Small intestine (tissue), 7 donors: ENCODE results near the gene SLC7A9. TPM values are rescaled to one million over a fixed set of nuclear protein-coding genes. Genes with fewer than 3 reads are reported as not detected.
"Not testable (repeated sequence)": the region's sequence is repeated elsewhere in the genome, so short reads cannot be mapped to it uniquely, and the experiment has no call there.

Experiments used
- DNase-seq, 2 donors: peaks; one replicate each; pipeline versions ENCODE4 v3.0.0 to v3.0.0-alpha.2; 2013
- FAIRE-seq: peaks from 2 replicates; lab custom pipeline; 2012; peaks lifted over from hg19 to GRCh38; lab: Jason Lieb, UNC
- H3K27ac ChIP-seq, 3 donors: one replicate each; pipeline ENCODE4 v1.5.1; 2013; ENCODE audit warnings: low read length in 2 of 3, mild to moderate bottlenecking in 2 of 3, control low read depth in 1 of 3, inconsistent platforms in 1 of 3, low read depth in 1 of 3, moderate library complexity in 1 of 3
- H3K27me3 ChIP-seq, 3 donors: one replicate each; pipeline ENCODE4 v1.6.1; 2013; ENCODE audit warnings: low read length in 3 of 3, inconsistent platforms in 1 of 3; ENCODE audit not compliant: control insufficient read depth in 3 of 3, insufficient read depth in 3 of 3
- H3K36me3 ChIP-seq, 3 donors: one replicate each; pipeline ENCODE4 v1.6.1; 2013; ENCODE audit warnings: low read length in 3 of 3, inconsistent platforms in 1 of 3, low read depth in 1 of 3, mild to moderate bottlenecking in 1 of 3, moderate library complexity in 1 of 3; ENCODE audit not compliant: control insufficient read depth in 3 of 3, insufficient read depth in 2 of 3
- H3K4me1 ChIP-seq, 3 donors: one replicate each; pipeline ENCODE4 v1.6.1; 2013; ENCODE audit warnings: low read length in 2 of 3, inconsistent platforms in 1 of 3, low read depth in 1 of 3, mild to moderate bottlenecking in 1 of 3, moderate library complexity in 1 of 3; ENCODE audit not compliant: control insufficient read depth in 3 of 3, insufficient read depth in 2 of 3
- H3K4me3 ChIP-seq, 3 donors: one replicate each; pipeline ENCODE4 v1.5.1; 2013; ENCODE audit warnings: low read length in 3 of 3, control low read depth in 1 of 3, inconsistent platforms in 1 of 3, low read depth in 1 of 3, mild to moderate bottlenecking in 1 of 3, moderate library complexity in 1 of 3
- H3K9me3 ChIP-seq, 2 donors: one replicate each; pipeline ENCODE4 v1.6.1; 2013; ENCODE audit warnings: low read depth in 1 of 2, low read length in 1 of 2; ENCODE audit not compliant: control insufficient read depth in 2 of 2, insufficient read depth in 1 of 2
- WGBS, 3 donors: extraction: QIAGEN DNeasy Blood & Tissue Kit; methylation state at CpG; one replicate each; pipeline ENCODE4 v1.1.7; 2013; 5-methylcytosine and 5-hydroxymethylcytosine counted together
- polyA plus RNA-seq, 4 donors: library from polyadenylated mRNA; stranded (reverse) in 3 of 4; unstranded in 1 of 4; fragments of 200-250 nt in 3 of 4; fragments of 120-200 nt in 1 of 4; gene quantifications; one replicate each; pipeline versions ENCODE4 v1.2.1 to v1.2.3, GENCODE V29; 2013
- donor health status: healthy with polysubstance abuse.
- donor health status: control.
- donor health status: control.
- donor health status: Bipolar disorder and iron deficiency.
- donor health status: healthy.

SLC7A9 gene
- polyA plus RNA-seq, 4 donors, result 20.8 to 176 (median 50.9) TPM

DNA sequence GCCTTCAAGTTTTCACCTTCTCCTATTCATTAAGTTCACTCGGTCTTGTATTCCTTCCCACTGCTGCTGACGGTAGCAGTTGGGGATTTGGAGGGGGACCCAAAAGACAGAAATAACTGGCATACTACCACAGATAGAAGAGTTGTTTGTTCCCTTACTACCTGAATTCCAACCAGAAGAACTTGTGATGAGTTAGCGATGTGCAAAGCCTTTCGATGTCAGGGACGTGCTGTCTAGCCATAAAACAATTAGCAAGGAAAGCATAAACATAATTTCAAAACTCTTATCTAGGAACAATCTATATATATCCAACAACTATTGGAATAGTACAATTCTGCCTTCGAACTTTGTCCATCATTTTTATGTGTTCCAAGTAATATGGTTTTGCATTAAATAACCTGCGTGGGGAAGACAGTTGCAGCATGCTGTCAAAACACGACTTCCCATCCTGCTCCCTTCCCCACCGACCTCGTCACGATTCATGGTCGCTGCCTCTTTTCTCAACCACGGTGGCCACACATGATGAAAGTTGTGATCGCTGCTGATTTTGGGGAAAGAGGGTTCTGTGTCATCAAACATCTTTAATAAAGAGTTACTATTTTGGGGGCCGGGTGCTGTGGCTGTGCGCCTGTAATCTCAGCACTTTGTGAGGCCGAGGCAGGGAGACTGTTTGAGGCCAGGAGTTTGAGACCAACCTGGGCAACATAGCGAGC, 3.8 kb upstream of the SLC7A9 start:
- 78 to 86% (median 79%) methylated on average over 18 of the region's 18 CpGs for WGBS, 3 donors
- H3K4me1 ChIP-seq, result peaks cover 0 to 20% (median 6%) of the 10 kb centered on the region in 3 donors
- peaks cover 0 to 3% of the 10 kb centered on the region in 2 donors for H3K9me3 ChIP-seq
- peaks cover 0 to 9% (median 0%) of the 10 kb centered on the region in 3 donors for H3K36me3 ChIP-seq
- no peak for FAIRE-seq
- peak in 1 of 2 donors; percentile 53 for DNase-seq
- no peak overlapping the region for H3K4me3 ChIP-seq
- peak overlapping the region in 1 of 3 donors; percentile 45 for H3K27ac ChIP-seq
- H3K27me3 ChIP-seq, result no peaks in the 10 kb centered on the region

DNA sequence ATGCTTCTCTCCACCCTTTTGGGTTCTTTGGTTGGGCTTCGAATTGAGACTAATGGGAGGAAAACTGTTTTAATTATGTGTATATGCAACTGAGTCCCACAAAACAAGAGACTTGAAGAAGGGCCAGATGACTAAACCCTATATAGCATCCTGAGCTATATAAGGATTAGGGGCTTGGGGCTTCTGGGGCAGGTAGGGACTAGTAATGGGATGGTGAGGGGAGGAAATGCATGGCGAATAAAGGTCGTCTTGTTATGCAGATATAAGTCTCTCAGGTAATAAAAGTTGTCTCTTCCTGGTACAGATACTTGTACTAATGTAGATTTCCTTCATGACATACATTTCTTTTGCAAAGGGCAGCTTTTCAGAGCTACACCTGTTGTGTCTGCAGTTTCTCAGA, 2.8 kb upstream of the SLC7A9 start:
- 57 to 84% (median 84%) methylated on average over 3 of the region's 3 CpGs for WGBS, 3 donors
- FAIRE-seq (no peak), DNase-seq (peak in 1 of 2 donors; percentile 35)
- Histone ChIP-seq H3K4me1 (peaks cover 0 to 20% (median 6%) of the 10 kb centered on the region in 3 donors), H3K27ac (no peak overlapping the region), H3K4me3 (no peak overlapping the region), H3K9me3 (peaks cover 0 to 3% of the 10 kb centered on the region in 2 donors), H3K36me3 (peaks cover 0 to 3% (median 0%) of the 10 kb centered on the region in 3 donors), H3K27me3 (no peaks in the 10 kb centered on the region)

DNA sequence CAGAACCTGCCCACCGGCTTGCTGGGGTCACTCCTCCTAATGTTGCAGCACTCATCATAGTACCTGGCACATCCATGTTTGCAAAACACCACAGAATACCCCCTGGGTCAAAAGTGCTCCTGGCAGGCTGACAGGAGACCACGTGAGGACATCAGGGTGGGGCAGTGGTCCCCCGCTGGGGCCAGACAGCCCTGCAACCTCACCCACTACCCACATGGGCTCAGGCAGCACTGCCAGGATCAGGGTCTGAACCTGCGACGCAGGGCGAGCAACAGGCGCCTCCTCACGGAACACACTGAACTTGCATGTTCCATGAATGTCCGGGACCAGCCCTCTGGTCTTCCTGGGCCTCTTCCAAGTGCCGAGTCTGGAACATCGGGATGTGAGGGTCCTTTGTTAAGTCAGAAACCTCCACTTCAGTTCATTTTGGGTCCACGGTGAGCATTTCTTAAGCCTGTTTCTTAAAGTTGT, 1.4 kb upstream of the SLC7A9 start:
- FAIRE-seq (no peak), DNase-seq (peak in 1 of 2 donors; percentile 33)
- peaks cover 0 to 16% (median 12%) of the 10 kb centered on the region in 3 donors for H3K4me1 ChIP-seq
- peaks cover 0 to 10% (median 0%) of the 10 kb centered on the region in 3 donors for H3K36me3 ChIP-seq
- peak overlapping the region in 1 of 3 donors; percentile 88 for H3K27ac ChIP-seq
- no peak overlapping the region for H3K4me3 ChIP-seq
- 70% methylated on average over 12 of the region's 12 CpGs for WGBS, 3 donors
- no peaks in the 10 kb centered on the region for H3K27me3 ChIP-seq
- H3K9me3 ChIP-seq, result peaks cover 0 to 3% of the 10 kb centered on the region in 2 donors

DNA sequence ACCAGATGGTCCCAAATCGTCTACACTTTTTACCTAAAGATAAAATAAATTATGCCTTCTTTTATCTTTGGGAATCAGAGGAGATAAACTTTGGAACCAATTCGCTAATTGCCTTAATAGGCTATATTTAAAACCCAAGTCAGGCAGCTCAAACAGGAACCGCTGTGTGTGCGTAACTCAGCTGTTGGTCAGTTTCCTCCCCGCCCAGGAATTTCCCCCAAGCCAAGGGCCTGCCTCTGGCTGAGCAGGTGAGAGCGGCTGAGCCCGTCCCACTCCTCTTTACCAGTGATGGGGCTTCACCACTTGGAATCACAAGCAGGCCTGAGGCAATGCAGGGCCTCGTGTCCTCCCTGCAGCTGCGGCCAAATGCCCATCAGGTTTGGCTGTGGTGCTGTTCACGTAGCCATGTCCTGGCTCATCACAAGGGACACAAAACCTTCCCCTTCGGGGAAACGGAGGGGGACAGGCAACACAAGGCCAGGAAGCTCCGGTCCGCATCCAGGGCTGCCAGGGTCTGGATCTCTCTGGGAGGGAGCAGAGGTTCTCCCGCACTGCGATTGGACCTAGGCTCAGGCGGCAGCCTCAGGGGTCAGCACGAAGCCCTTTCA, 503 bp upstream of the SLC7A9 start:
- Histone ChIP-seq H3K27ac (peak overlapping the region; percentile 43 to 90 (median 88)), H3K27me3 (no peaks in the 10 kb centered on the region), H3K9me3 (peaks cover 0 to 3% of the 10 kb centered on the region in 2 donors), H3K4me3 (no peak overlapping the region), H3K4me1 (peaks cover 0 to 16% (median 12%) of the 10 kb centered on the region in 3 donors), H3K36me3 (peaks cover 0 to 15% (median 0%) of the 10 kb centered on the region in 3 donors)
- WGBS, 3 donors, result 23 to 56% (median 39%) methylated on average over 18 of the region's 18 CpGs
- DNase-seq, result peak; percentile 81 to 90
- FAIRE-seq, result no peak

DNA sequence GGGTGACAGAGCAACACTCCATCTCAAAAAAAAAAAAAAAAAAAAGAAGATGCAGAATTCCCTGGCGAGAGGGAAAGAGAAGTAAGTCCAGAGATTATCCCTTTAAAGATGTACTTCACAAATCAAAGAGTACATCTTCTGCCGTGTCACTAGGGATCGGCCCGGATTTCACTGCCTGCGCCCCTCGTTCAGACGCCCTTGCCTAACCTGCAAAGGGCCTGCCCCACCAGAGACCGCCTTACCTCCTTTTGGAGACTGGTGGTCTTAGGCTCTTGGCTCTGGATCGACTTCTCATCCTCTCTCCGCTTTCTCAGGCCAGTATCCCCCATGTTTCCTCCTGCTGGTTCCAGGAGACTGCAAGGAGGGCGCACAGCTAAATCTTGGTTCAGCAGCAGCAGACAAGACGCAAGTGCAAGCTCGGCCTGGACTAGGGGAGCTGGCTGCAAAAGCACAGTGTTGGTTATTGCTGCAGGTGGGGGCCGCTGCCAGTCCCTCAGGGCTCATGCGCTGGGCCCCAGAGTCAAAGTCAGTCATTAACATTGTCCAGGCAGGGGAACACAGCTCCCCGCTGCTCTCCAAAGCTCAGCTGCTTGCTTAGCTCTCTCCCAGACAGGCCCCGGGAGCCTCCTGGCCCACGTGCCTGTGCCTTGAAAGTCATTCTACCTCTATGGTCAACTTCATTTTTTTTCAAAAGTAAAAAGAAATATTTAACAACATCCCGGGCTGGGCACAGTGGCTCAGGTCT, 1.2 kb downstream of the SLC7A9 start:
- Histone ChIP-seq H3K27ac (peak overlapping the region in 1 of 3 donors; percentile 88), H3K4me3 (peak overlapping the region in 2 of 3 donors; percentile 16 to 52), H3K4me1 (peaks cover 0 to 16% (median 12%) of the 10 kb centered on the region in 3 donors), H3K36me3 (peaks cover 0 to 32% (median 2%) of the 10 kb centered on the region in 3 donors), H3K27me3 (no peaks in the 10 kb centered on the region), H3K9me3 (peaks cover 0 to 3% of the 10 kb centered on the region in 2 donors)
- no peak for FAIRE-seq
- peak in 1 of 2 donors; percentile 60 for DNase-seq
- WGBS, 3 donors, result 84 to 90% (median 90%) methylated on average over 19 of the region's 19 CpGs

DNA sequence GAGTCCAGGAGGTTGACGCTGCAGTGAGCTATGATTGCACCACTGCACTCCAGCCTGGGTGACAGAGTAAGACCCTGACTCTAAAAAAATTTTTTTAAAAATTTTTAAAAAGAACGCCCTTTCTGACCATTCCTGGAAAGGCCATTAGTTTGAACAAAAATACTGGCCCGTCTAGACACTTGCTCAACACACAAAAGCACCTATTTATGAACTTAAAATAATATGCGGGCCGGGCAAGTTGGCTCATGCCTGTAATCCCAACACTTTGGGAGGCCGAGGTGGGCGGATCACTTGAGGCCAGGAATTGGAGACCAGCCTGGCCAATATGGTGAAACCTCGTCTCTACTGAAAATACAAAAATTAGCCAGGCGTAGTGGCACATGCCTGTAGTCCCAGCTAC, 2.1 kb downstream of the SLC7A9 start:
- peaks cover 0 to 16% (median 12%) of the 10 kb centered on the region in 3 donors for H3K4me1 ChIP-seq
- peak overlapping the region in 1 of 3 donors; percentile 25 for H3K4me3 ChIP-seq
- H3K27ac ChIP-seq, H3K9me3 ChIP-seq, DNase-seq, H3K27me3 ChIP-seq, FAIRE-seq: not testable (repeated sequence)
- 95 to 97% (median 96%) methylated on average over 9 of the region's 9 CpGs for WGBS, 3 donors
- peaks cover 0 to 41% (median 5%) of the 10 kb centered on the region in 3 donors for H3K36me3 ChIP-seq

DNA sequence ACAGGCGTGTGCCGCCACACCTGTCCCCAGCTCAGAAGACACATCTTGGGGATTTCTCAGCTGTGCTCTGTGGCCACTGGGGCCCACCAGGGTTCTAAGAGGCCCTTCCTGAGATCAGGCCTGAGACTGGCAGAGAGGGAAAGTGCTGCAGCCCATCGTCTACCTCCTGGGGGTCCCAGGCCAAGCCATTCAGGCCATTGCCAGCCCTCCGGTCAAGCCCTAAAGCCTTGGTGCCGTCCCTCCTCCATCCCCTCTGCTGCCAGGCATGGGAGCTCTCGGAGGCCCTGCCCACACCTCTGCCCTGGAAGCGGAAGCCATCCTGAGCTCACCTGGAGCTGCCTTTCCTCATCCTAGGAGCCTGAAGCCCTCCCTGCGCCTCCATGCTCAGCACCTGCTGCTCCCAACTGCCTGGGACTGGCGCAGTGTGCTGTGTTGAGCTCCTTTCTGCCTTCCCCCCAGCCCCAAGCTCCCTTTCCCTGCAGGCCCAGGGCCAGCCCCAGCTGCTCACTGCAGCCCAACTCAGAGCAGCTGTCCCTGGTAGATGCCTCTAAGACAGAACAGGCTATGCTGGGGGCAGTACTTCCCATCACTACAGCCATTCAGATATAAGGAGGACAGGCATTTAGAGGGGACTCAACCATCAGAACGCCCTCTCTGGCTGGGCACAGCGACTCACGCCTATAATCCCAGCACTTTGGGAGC, 2.9 kb downstream of the SLC7A9 start:
- FAIRE-seq (no peak), DNase-seq (no peak)
- Histone ChIP-seq H3K27me3 (no peaks in the 10 kb centered on the region), H3K9me3 (no peaks in the 10 kb centered on the region), H3K27ac (no peak overlapping the region), H3K4me1 (peaks cover 0 to 14% (median 12%) of the 10 kb centered on the region in 3 donors), H3K4me3 (peak overlapping the region in 1 of 3 donors; percentile 25), H3K36me3 (peaks cover 0 to 48% (median 9%) of the 10 kb centered on the region in 3 donors)
- 86 to 89% (median 87%) methylated on average over 12 of the region's 12 CpGs for WGBS, 3 donors
